ENCODE data around the gene LAMA2.

The LAMA2 gene

GRCh38 chr6:129215246-129215645 lies 332.3 kb downstream of the LAMA2 start:
- in situ Hi-C loops (cut with HindIII; ENCODE audit: low pct_ligation_motif_present, low pct_unique_long_range_greater_than_20kb, low sequenced_read_pairs), result no loop called here
- no peak for DNase-seq

GRCh38 chr6:129215916-129216520 lies 333.1 kb downstream of the LAMA2 start:
- no peak for DNase-seq
- in situ Hi-C loops (cut with HindIII; ENCODE audit: low pct_ligation_motif_present, low pct_unique_long_range_greater_than_20kb, low sequenced_read_pairs), result no loop called here

GRCh38 chr6:129217701-129218100 lies 334.8 kb downstream of the LAMA2 start:
- in situ Hi-C loops (cut with HindIII; ENCODE audit: low pct_ligation_motif_present, low pct_unique_long_range_greater_than_20kb, low sequenced_read_pairs), result no loop called here
- DNase-seq, result no peak

- in situ Hi-C loops (cut with HindIII; ENCODE audit: low pct_ligation_motif_present, low pct_unique_long_range_greater_than_20kb, low sequenced_read_pairs), result no loop called here
- no peak for DNase-seq
Observed at GRCh38 chr6:129233458-129234134, 350.7 kb downstream of the LAMA2 start.

- in situ Hi-C loops (cut with HindIII; ENCODE audit: low pct_ligation_motif_present, low pct_unique_long_range_greater_than_20kb, low sequenced_read_pairs), result no loop called here
- no peak for DNase-seq
Observed at GRCh38 chr6:129235167-129236000, 352.4 kb downstream of the LAMA2 start.

- no peak for DNase-seq
- in situ Hi-C loops (cut with HindIII; ENCODE audit: low pct_ligation_motif_present, low pct_unique_long_range_greater_than_20kb, low sequenced_read_pairs), result no loop called here
Observed at GRCh38 chr6:129236001-129236517, 353.1 kb downstream of the LAMA2 start.

- no peak for DNase-seq
- in situ Hi-C loops (cut with HindIII; ENCODE audit: low pct_ligation_motif_present, low pct_unique_long_range_greater_than_20kb, low sequenced_read_pairs), result no loop called here
Observed at GRCh38 chr6:129238991-129239390, 356.1 kb downstream of the LAMA2 start.

- in situ Hi-C loops (cut with HindIII; ENCODE audit: low pct_ligation_motif_present, low pct_unique_long_range_greater_than_20kb, low sequenced_read_pairs), result no loop called here
- no peak for DNase-seq
Observed at GRCh38 chr6:129239825-129240491, 357.0 kb downstream of the LAMA2 start.

- no peak for DNase-seq
- in situ Hi-C loops (cut with HindIII; ENCODE audit: low pct_ligation_motif_present, low pct_unique_long_range_greater_than_20kb, low sequenced_read_pairs), result no loop called here
Observed at GRCh38 chr6:129240492-129240853, 357.5 kb downstream of the LAMA2 start.

GRCh38 chr6:129242546-129242945 lies 359.6 kb downstream of the LAMA2 start:
- no peak for DNase-seq
- in situ Hi-C loops (cut with HindIII; ENCODE audit: low pct_ligation_motif_present, low pct_unique_long_range_greater_than_20kb, low sequenced_read_pairs), result no loop called here

- no peak for DNase-seq
- in situ Hi-C loops (cut with HindIII; ENCODE audit: low pct_ligation_motif_present, low pct_unique_long_range_greater_than_20kb, low sequenced_read_pairs), result no loop called here
Observed at GRCh38 chr6:129243377-129243776, 360.4 kb downstream of the LAMA2 start.

- in situ Hi-C loops (cut with HindIII; ENCODE audit: low pct_ligation_motif_present, low pct_unique_long_range_greater_than_20kb, low sequenced_read_pairs), result no loop called here
Observed at GRCh38 chr6:129248946-129249345, 366.0 kb downstream of the LAMA2 start.

GRCh38 chr6:129251669-129252376 lies 368.9 kb downstream of the LAMA2 start:
- in situ Hi-C loops (cut with HindIII; ENCODE audit: low pct_ligation_motif_present, low pct_unique_long_range_greater_than_20kb, low sequenced_read_pairs), result no loop called here
- DNase-seq, result peak; percentile 60

More at GRCh38 chr6:129248946-129249345, 366.0 kb downstream of the LAMA2 start:
- DNase-seq, result no peak

GRCh38 chr6:129252377-129253071 lies 369.6 kb downstream of the LAMA2 start:
- in situ Hi-C loops (cut with HindIII; ENCODE audit: low pct_ligation_motif_present, low pct_unique_long_range_greater_than_20kb, low sequenced_read_pairs), result no loop called here
- no peak for DNase-seq

- DNase-seq, result no peak
- in situ Hi-C loops (cut with HindIII; ENCODE audit: low pct_ligation_motif_present, low pct_unique_long_range_greater_than_20kb, low sequenced_read_pairs), result no loop called here
Observed at GRCh38 chr6:129253242-129253641, 370.3 kb downstream of the LAMA2 start.

- DNase-seq, result no peak
- in situ Hi-C loops (cut with HindIII; ENCODE audit: low pct_ligation_motif_present, low pct_unique_long_range_greater_than_20kb, low sequenced_read_pairs), result no loop called here
Observed at GRCh38 chr6:129253727-129254126, 370.8 kb downstream of the LAMA2 start.

GRCh38 chr6:129257196-129257595 lies 374.3 kb downstream of the LAMA2 start:
- in situ Hi-C loops (cut with HindIII; ENCODE audit: low pct_ligation_motif_present, low pct_unique_long_range_greater_than_20kb, low sequenced_read_pairs), result no loop called here
- no peak for DNase-seq

- DNase-seq, result no peak
- in situ Hi-C loops (cut with HindIII; ENCODE audit: low pct_ligation_motif_present, low pct_unique_long_range_greater_than_20kb, low sequenced_read_pairs), result no loop called here
Observed at GRCh38 chr6:129262661-129263060, 379.7 kb downstream of the LAMA2 start.
